Renal cortex interstitium (tissue), 11 donors: ENCODE results near the gene CAMSAP1. TPM values are rescaled to one million over a fixed set of nuclear protein-coding genes. Genes with fewer than 3 reads are reported as not detected.
A peak's percentile ranks its signal among the peaks of the same experiment; 100 is the strongest.

Experiments
- DNase-seq, 11 donors: peaks; one replicate each; pipeline ENCODE4 v3.0.0-alpha.2; 2013; ENCODE audit warnings: low read depth in 9 of 11, low spot score in 4 of 11; ENCODE audit errors: extremely low read depth in 1 of 11
- polyA plus RNA-seq, 3 donors: library from polyadenylated mRNA; unstranded; fragments of 120-200 nt; gene quantifications; one replicate each; pipeline ENCODE4 v1.2.1, GENCODE V29; 2013; ENCODE audit not compliant: insufficient read length in 3 of 3

Gene CAMSAP1
- polyA plus RNA-seq, 3 donors = 23.4 to 26.8 (median 26.5) TPM

- DNase-seq = no peak
These were observed 131.4 kb downstream of the CAMSAP1 start for GRCh38 chr9:135775911-135776310.

- no peak for DNase-seq
These were observed 132.4 kb downstream of the CAMSAP1 start for GRCh38 chr9:135774794-135775525.

GRCh38 chr9:135774239-135774747 is 133.1 kb downstream of the CAMSAP1 start:
- DNase-seq = no peak

- DNase-seq = no peak
These were observed 133.7 kb downstream of the CAMSAP1 start for GRCh38 chr9:135773530-135774238.

GRCh38 chr9:135772702-135773493 is 134.4 kb downstream of the CAMSAP1 start:
- peak in 1 of 11 donors; percentile 8 for DNase-seq

- DNase-seq = no peak
These were observed 135.2 kb downstream of the CAMSAP1 start for GRCh38 chr9:135772056-135772646.

- no peak for DNase-seq
These were observed 135.8 kb downstream of the CAMSAP1 start for GRCh38 chr9:135771401-135772051.

- DNase-seq = no peak
These were observed 136.6 kb downstream of the CAMSAP1 start for GRCh38 chr9:135770771-135771170.

- no peak for DNase-seq
These were observed 137.2 kb downstream of the CAMSAP1 start for GRCh38 chr9:135770203-135770535.

- no peak for DNase-seq
These were observed 137.7 kb downstream of the CAMSAP1 start for GRCh38 chr9:135769489-135770202.

- DNase-seq = no peak
These were observed 138.7 kb downstream of the CAMSAP1 start for GRCh38 chr9:135768516-135769218.

- no peak for DNase-seq
These were observed 140.6 kb downstream of the CAMSAP1 start for GRCh38 chr9:135766707-135767106.

GRCh38 chr9:135766251-135766650 is 141.1 kb downstream of the CAMSAP1 start:
- DNase-seq = no peak

- DNase-seq = no peak
These were observed 141.9 kb downstream of the CAMSAP1 start for GRCh38 chr9:135765416-135765815.

- DNase-seq = no peak
These were observed 142.6 kb downstream of the CAMSAP1 start for GRCh38 chr9:135764731-135765130.

GRCh38 chr9:135763716-135764446 is 143.5 kb downstream of the CAMSAP1 start:
- DNase-seq = no peak

- no peak for DNase-seq
These were observed 144.4 kb downstream of the CAMSAP1 start for GRCh38 chr9:135762921-135763320.
